GM18873 (cell line): ENCODE results near the gene ANKDD1A.

Source experiments
- ATAC-seq: cut with Tn5 transposase; IDR thresholded peaks from one replicate; pipeline ENCODE4 v1.9.1; 2021; ENCODE audit warnings: mild to moderate bottlenecking, moderate library complexity, moderate number of reproducible peaks; ENCODE audit not compliant: unreplicated experiment, low FRiP score

The ANKDD1A gene

DNA sequence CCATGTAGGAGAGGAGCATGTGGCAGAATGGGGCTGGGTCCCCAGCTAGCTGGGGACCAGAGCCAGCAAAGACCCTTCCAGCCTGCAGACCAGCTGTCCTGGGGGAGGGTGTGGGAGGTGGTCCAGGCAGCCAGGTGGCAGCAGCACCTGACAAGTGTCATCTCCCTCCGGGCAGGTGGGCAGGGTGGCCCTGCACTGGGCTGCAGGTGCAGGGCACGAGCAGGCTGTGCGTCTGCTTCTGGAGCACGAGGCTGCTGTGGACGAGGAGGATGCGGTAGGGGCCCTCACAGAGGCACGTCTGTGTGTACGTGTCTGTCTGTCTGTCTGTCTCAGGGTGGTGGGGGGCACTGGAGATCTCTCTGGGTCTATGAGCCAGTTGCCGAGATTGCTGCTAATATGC, 5.5 kb downstream of the ANKDD1A start:
- no peak for ATAC-seq

DNA sequence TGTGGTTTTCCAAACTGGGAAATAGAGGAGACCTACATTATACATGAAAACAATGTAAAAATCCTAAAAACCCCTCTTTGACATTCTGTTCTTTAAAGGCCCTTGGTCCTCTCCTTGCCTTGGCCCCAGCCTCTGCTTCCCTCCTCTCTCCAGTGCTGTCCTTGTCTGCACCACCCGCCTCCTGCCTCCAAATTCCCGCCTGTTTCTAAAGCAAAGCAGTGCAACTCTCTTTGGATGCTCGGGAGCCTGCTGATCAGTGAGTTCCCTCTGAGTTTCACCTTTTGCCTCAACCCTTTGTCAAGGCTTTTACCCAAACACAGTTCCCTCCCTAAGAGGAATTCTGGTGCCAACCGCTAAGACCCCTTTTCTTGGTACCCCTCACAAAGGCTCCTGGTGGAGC, 8.0 kb downstream of the ANKDD1A start:
- ATAC-seq, result no peak

DNA sequence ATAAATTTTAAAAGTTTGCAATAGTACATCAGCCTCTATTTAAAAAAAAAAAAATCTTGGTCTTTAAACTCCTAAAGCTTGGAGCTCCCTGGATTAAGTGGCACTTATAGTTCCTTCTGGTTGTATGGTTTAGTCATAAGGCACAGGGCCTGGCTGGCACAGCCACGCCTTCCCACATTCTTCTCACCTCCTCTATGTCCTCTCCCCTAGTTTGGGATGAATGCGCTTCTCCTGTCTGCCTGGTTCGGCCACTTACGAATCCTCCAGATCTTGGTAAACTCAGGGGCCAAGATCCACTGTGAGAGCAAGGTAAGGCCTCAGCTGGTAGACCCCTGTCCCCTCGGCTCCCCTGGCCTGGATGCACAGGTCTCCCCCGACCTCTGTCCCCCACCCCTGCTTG, 10.0 kb downstream of the ANKDD1A start:
- no peak for ATAC-seq

DNA sequence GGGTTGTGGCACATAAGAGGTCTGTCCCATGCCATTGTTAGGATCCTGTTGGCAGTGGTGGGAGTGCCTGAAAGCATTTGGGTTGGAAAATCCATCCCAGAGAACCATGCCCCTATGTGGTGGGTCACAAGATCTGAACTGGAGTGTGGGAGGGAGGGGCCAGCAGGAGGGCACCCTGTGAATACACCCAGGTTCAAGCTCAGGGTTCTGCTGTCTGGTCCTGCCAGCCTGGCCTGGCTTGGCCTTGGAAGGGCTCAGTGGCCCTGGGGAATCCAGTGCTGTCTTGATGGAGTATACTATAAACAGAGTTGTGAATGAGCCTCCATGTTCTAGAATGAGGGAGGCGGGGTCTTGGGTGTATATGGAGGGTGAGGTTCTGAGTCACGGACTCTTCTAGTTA, 11.8 kb downstream of the ANKDD1A start:
- ATAC-seq, result no peak

DNA sequence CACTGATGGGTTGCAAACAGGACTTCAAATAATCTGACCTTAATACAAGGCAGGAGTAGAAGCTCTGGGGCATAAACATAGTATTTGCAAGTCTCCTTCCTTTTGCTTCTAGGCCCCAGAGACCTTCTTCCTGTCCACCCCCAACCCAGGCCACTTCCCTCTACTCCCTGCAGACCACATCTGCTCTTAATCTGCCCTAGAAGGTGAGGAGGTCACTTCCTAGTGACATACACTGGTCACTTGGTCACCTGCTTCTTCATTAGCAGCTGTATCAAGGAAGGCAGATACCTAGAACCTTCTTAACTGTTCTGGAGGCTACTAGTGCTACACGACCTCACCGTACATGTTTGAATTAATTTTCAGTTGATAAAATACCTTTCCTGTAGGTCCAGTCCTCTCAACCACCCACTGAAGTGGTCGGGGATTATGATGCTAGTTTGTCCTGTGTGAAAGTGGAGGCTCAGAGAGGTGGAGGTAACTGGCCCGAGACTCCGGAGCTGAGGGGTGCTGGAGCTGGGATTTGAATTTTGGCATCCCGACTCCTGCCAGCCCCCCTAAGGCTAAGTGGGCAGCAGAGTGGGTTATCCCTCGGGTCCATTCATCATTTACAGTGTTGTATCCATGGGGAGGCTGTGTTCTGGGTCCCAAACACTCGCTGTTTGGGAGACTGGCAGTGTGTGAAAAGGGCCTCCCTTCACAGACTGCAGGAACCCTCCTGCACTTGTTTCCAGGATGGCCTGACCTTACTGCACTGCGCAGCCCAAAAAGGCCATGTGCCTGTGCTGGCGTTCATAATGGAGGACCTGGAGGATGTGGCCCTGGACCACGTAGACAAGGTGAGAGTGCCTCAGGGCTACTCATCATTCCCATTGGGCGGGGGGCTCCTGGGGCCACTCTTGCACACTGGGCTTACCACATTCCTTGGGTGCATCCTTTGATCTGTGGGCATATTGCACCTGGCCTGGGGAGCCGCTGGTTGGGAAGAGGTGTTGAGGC, 13.9 kb downstream of the ANKDD1A start:
- ATAC-seq, result no peak

- ATAC-seq, result no peak
Measured at GRCh38 chr15:64926661-64927060, 15.0 kb downstream of the ANKDD1A start.

- ATAC-seq, result no peak
Measured at GRCh38 chr15:64928626-64929220, 17.0 kb downstream of the ANKDD1A start.

- no peak for ATAC-seq
Measured at GRCh38 chr15:64930019-64930652, 18.4 kb downstream of the ANKDD1A start.

DNA sequence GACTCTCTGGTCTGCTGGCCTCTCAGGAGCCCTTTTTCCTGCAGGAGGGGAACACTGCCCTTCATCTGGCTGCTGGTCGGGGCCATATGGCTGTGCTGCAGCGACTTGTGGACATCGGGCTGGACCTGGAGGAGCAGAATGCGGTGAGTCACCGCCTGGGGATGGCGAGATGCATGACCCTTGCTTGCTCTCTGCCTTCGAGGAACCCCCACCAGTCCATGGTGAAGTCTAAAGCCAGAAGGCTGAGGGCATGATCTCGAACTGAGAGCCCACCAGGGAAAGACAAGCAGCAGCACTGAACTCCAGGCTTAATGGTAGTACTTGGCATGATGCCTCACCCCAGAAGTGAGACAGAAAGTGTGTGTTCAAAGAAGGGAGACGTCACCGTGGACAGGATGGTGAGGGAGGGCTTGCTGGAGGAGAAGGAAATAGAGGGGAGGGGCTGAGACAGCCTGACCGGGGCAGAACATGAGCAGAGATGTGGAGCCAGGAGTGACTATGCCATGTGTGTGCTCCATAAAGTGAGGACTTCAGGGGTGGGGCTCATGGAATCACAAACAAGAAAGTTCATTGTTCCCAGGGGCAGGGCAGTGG, 19.2 kb downstream of the ANKDD1A start:
- ATAC-seq, result no peak

DNA sequence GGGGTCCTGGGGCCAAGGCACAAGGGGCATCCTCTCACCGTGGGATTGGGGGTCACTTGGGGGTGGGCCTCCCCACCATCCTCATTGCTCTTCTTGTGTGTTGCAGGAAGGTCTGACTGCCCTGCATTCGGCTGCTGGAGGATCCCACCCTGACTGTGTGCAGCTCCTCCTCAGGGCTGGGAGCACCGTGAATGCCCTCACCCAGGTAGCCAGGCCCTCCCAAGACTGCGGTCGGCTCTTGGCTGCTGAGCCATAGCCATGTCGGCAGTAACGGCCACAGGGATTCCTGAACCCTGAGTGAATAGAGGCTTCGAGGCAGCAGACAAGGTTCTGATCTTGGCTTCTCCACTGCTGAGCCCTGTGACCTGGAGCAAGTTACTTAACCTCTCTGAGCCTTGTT, 19.7 kb downstream of the ANKDD1A start:
- ATAC-seq, result no peak

DNA sequence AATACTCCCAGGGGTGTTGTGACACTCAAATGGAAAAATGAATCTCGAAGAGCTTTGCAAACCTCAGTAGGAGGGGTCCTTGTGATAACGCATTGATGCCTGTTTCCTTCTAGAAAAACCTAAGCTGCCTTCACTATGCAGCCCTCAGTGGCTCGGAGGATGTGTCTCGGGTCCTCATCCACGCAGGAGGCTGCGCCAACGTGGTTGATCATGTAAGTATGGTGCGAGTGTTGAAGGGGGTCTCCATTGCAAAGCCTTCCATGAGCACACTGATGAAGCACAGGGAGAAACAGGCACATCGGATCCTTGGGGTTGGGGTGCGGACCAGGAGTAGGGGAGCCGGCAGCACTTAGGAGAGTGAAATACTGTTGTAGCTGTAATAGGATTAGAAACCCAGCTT, 22.3 kb downstream of the ANKDD1A start:
- ATAC-seq, result no peak

DNA sequence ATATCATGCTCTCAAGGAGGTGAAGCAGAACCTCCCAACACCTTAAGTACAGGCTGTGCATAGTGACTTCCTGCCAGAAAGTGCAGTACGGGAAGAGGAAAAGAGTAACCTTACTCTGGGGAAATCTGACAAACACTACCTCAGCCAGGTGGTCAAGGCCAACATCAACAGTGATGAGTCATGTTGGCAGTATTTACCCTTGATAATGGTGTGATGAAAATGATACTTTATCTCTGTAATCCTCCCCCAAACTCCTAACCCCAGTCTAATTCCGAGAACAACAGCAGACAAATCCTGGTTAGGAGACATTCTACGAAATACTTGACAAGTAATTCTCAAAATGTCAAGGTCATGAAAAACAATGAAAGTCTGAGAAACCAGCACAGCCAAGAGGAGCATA, 26.5 kb downstream of the ANKDD1A start:
- ATAC-seq, result no peak

- no peak for ATAC-seq
Measured at GRCh38 chr15:64942356-64942755, 30.7 kb downstream of the ANKDD1A start.

DNA sequence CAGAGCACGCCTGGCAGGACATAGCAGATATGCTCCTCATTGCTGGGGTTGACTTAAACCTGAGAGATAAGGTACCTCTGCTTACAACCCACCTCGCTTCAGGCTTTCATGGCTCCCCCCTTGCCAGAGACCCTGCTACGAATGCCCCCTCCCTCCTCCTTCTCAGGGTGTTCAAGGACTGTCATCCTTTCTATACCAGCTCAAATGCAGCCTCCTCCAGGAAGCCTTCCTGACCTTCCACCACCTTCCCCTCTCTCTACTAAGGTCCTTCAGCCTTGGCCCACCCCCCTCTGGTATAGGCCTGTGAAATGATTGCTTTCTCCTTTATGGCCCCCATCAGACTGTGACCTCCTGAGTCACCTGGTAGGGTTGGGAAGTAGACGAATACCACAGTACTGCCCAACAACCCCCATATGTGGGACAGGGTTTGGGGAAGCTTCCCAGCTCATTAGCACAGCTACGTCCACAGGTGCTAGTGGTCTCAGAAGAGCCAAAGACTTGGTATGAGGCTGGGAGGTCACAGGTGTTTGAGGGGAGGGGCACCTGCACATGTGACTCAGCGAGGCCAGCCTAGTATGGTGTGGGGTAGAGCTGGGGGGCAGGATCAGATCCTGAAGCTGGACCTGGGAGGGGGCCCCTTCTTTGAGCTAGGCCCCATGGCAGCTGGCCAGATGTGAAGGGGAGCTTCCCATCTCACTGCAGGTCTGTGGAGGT, 32.0 kb downstream of the ANKDD1A start:
- ATAC-seq, result no peak

- no peak for ATAC-seq
Measured at GRCh38 chr15:64944961-64945360, 33.3 kb downstream of the ANKDD1A start.

DNA sequence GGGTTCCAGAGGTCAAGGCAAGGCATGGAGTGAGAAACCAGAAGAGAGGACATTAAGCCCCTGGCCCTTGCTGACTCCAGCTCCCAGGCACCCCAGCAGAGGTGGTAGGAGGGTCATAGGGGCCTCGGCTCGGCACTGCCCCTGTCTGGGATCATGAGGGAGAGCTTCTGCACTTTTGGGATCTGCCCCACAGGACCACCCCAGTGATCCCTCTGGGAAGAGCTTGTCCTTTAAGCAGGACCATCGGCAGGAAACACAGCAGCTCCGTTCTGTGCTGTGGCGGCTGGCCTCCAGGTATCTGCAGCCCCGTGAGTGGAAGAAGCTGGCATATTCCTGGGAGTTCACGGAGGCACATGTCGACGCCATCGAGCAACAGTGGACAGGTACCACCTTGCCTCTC, 35.5 kb downstream of the ANKDD1A start:
- no peak for ATAC-seq

GRCh38 chr15:64948916-64949315, 37.2 kb downstream of the ANKDD1A start:
- ATAC-seq, result no peak

GRCh38 chr15:64949383-64950186, 37.9 kb downstream of the ANKDD1A start:
- no peak for ATAC-seq

GRCh38 chr15:64950888-64951287, 39.2 kb downstream of the ANKDD1A start:
- ATAC-seq, result no peak
